Neutrophil (primary cell): Measurements from ENCODE around the gene COG2.

Experiments used
- H3K27ac ChIP-seq: fragments of 200-600 bp; sonication (generic); 2 replicates; pipeline ENCODE4 v1.5.1; 2016; ENCODE audit warnings: mild to moderate bottlenecking, moderate library complexity
- H3K27me3 ChIP-seq: fragments of 200-600 bp; sonication (generic); 2 replicates; pipeline ENCODE4 v1.6.0; 2016; ENCODE audit warnings: mild to moderate bottlenecking
- H3K36me3 ChIP-seq: fragments of 200-600 bp; sonication (generic); 2 replicates; pipeline ENCODE4 v1.5.1; 2017
- H3K4me1 ChIP-seq, 2 experiments: fragments of 200-600 bp in 1 of 2; sonication (generic) in 1 of 2; 1 replicate in 1 of 2; 2 replicates in 1 of 2; pipeline versions ENCODE4 v1.5.1 to v1.6.1; 2013 to 2016; ENCODE audit warnings: low read depth in 1 of 2, low read length in 1 of 2, mild to moderate bottlenecking in 1 of 2, moderate library complexity in 1 of 2; ENCODE audit not compliant: control insufficient read depth in 1 of 2, insufficient read depth in 1 of 2
- H3K4me3 ChIP-seq, 2 experiments: fragments of 200-600 bp in 1 of 2; sonication (generic) in 1 of 2; 1 replicate in 1 of 2; 2 replicates in 1 of 2; pipeline ENCODE4 v1.5.1; 2013 to 2016; ENCODE audit warnings: low read depth in 1 of 2, low read length in 1 of 2, mild to moderate bottlenecking in 1 of 2, moderate library complexity in 1 of 2
- H3K9me3 ChIP-seq: fragments of 200-600 bp; sonication (generic); 2 replicates; pipeline ENCODE4 v1.5.1; 2016
- TF ChIP-seq, protein P1 (sequence below): fragments of 200-600 bp; sonication (generic); IDR thresholded peaks from 2 replicates; pipeline ENCODE4 v1.5.1; 2016; ENCODE audit warnings: antibody characterized with exemption

COG2 gene

DNA sequence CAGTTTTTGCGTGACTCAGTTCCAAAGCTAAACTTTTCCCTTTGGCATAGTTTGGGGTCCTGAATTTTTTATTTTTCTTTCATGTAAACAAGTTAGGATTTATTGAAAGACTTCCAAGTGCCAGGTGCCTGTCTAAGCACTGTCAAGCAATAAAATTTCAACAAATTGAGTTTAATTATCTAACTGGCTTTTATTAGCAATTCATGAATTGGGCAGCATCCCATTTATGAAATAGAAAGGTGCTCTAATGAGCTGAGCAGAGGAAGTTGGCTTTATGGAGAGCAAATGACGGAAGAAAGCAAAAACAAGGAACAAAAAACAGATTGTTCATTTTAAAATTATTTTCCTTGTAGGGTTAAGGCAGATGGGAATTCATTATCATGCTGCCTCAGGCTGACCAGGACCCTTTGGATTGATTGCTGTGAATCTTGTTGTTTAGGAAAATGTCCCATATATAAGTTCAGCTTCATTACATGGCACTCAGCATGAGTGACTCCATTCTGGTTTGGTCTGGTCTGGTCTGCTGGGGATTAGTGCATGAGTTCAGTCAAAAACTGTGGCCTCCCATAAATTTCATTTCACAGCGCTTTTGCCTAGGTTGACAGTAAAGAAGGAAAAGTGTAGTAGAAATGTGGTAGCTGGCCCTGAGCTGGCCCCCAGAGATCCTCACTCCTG lies 21.5 kb upstream of the COG2 start:
- TF ChIP-seq, protein P1, sequence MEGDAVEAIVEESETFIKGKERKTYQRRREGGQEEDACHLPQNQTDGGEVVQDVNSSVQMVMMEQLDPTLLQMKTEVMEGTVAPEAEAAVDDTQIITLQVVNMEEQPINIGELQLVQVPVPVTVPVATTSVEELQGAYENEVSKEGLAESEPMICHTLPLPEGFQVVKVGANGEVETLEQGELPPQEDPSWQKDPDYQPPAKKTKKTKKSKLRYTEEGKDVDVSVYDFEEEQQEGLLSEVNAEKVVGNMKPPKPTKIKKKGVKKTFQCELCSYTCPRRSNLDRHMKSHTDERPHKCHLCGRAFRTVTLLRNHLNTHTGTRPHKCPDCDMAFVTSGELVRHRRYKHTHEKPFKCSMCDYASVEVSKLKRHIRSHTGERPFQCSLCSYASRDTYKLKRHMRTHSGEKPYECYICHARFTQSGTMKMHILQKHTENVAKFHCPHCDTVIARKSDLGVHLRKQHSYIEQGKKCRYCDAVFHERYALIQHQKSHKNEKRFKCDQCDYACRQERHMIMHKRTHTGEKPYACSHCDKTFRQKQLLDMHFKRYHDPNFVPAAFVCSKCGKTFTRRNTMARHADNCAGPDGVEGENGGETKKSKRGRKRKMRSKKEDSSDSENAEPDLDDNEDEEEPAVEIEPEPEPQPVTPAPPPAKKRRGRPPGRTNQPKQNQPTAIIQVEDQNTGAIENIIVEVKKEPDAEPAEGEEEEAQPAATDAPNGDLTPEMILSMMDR, result no peak
- H3K27ac ChIP-seq, result no peak overlapping the region
- peaks cover 29% of the 10 kb centered on the region for H3K27me3 ChIP-seq
- H3K4me3 ChIP-seq, result no peak overlapping the region
- H3K36me3 ChIP-seq, result no peaks in the 10 kb centered on the region
- H3K4me1 ChIP-seq, result no peaks in the 10 kb centered on the region
- H3K9me3 ChIP-seq, result no peaks in the 10 kb centered on the region

DNA sequence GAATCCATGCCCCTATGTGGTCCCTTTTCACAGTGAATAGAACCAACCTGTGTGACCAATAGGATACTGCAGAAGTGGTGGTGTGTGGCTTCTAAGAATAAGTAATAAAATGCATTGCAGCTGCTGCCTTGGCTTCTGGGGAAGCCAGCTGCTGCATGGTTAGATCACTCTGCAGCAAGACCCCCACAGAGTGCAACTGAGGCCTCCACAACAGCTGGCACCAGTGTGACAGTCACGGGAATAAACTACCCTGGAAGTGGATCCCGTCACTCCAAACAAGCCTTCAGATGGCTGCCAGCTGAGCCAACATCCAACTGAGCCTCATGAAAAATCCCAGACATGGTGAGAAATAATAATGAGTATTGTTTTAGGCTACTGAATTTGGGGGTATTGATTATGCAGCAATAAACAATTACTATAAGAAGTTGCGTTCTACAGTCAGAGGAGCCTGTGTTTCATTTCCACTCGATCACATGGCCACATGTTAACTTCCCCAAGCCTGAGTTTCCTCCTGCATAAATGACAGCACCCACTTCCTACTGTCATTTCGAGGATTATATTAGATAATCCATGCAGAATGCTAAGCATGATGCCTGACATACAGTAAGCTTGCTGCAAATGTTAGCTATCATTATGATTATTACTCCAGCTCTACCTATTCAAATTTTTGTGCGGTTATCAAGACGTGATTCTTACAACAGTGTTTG lies 20.8 kb upstream of the COG2 start:
- Histone ChIP-seq H3K36me3 (no peaks in the 10 kb centered on the region), H3K4me1 (no peaks in the 10 kb centered on the region), H3K27ac (no peak overlapping the region), H3K4me3 (no peak overlapping the region), H3K9me3 (no peaks in the 10 kb centered on the region), H3K27me3 (peaks cover 26% of the 10 kb centered on the region)
- TF ChIP-seq, protein P1, result no peak

DNA sequence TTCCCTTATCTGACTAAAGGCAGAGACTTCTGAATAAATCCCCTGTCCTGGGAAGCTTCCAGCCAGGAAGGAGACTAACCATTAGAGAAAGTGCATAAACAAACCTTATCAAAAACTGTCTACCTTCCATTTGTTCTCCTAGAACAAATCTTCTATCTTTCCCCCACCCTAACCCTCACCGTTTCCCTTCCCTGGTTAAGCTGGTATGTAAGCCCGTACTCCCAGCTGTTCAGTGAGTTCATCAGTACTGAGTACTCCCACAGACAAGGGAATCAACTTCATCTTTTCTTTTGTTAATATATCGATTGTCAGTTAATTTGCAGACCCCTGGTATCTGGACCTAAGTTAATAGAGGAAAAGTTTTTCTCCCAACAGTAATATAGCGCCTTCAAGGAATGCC lies 20.1 kb upstream of the COG2 start:
- Histone ChIP-seq H3K27ac (no peak overlapping the region), H3K4me3 (no peak overlapping the region), H3K4me1 (no peaks in the 10 kb centered on the region), H3K36me3 (no peaks in the 10 kb centered on the region), H3K27me3 (peaks cover 23% of the 10 kb centered on the region), H3K9me3 (no peaks in the 10 kb centered on the region)
- TF ChIP-seq, protein P1, result no peak

DNA sequence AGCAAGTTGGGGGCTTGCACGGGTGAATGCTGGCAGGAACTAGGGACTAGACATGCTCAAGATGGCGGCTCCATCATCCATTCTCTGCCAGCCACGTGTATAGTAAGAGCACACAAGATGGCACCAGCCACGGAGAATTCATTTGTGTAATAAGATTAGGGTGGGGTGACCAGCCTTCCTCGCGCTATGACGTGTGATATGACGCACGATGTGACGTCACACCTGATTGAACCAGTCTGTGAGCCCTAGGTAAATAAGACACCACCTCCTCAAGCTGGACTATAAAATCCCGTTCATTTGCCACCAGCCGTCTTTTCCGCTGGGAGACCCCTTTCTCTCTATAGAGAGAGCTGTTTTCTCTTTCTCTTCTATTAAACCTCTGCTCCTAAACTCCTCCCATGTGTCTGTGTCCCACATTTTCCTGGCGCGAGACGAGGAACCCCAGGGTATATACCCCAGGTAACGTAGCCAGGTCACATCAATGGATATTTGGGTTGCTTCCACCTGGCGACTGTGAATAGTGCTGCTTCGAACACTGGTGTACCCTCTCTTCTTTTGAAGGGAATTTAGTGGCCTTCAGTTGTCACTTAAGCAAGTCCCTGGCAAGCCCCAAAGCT lies 18.1 kb upstream of the COG2 start:
- H3K9me3 ChIP-seq, result no peaks in the 10 kb centered on the region
- H3K27me3 ChIP-seq, result peaks cover 31% of the 10 kb centered on the region
- TF ChIP-seq, protein P1, result no peak
- no peak overlapping the region for H3K27ac ChIP-seq
- H3K36me3 ChIP-seq, result no peaks in the 10 kb centered on the region
- no peak overlapping the region for H3K4me3 ChIP-seq
- H3K4me1 ChIP-seq, result no peaks in the 10 kb centered on the region

DNA sequence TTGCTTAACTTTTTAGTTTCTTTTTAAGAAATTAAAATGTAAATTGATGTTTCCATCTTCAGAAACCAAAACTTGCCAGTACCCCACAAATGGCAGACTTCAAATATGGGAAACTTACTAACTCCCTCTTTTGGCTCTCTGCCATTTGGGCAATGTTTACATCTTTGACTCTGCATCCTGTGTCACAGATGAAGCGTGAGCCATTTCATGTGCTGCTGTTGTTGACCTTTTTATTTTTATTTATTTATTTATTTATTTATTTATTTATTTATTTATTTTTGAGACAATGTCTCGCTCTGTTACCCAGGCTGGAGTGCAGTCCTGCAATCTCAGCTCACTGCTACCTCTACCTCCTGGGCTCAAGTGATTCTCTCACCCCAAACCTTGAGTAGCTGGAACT lies 16.0 kb upstream of the COG2 start:
- Histone ChIP-seq H3K4me1 (no peaks in the 10 kb centered on the region), H3K4me3 (no peak overlapping the region), H3K27me3 (peaks cover 19% of the 10 kb centered on the region), H3K36me3 (no peaks in the 10 kb centered on the region), H3K9me3 (no peaks in the 10 kb centered on the region), H3K27ac (no peak overlapping the region)
- TF ChIP-seq, protein P1, result no peak
